OCI-LY3 (cell line): ENCODE results near the gene LAMA3.

Experiments used
- H2AFZ ChIP-seq: fragments of 200-600, 300-600 bp; shearing (Covaris generic); 2 replicates; pipeline ENCODE4 v1.6.0; 2014; ENCODE audit warnings: antibody characterized with exemption, low read depth, low read length
- H3K27ac ChIP-seq: fragments of 200-600, 300-600 bp; sonication (generic); 2 replicates; pipeline ENCODE4 v1.5.1; 2014; ENCODE audit warnings: mild to moderate bottlenecking, low read length, moderate library complexity, mixed read lengths
- H3K27me3 ChIP-seq: fragments of 200-600, 300-600 bp; sonication (generic); 2 replicates; pipeline ENCODE4 v1.6.1; 2014; ENCODE audit warnings: low read depth, low read length, mixed read lengths
- H3K36me3 ChIP-seq: fragments of 200-600, 300-600 bp; sonication (generic); replicated peaks from 2 replicates; pipeline ENCODE3; 2014; ENCODE audit warnings: low read depth, low read length, mixed read lengths
- H3K4me1 ChIP-seq: fragments of 300-600, 200-600 bp; sonication (generic); 2 replicates; pipeline ENCODE4 v1.6.1; 2014; ENCODE audit warnings: low read length, mixed read lengths
- H3K4me2 ChIP-seq: fragments of 200-600, 300-600 bp; sonication (generic); 2 replicates; pipeline ENCODE4 v1.6.1; 2014; ENCODE audit warnings: low read length, mixed read lengths
- H3K4me3 ChIP-seq: fragments of 300-600, 200-600 bp; sonication (generic); 2 replicates; pipeline ENCODE4 v1.5.1; 2014; ENCODE audit warnings: antibody characterized with exemption, mild to moderate bottlenecking, low read length, moderate library complexity
- H3K79me2 ChIP-seq: fragments of 300-600, 200-600 bp; shearing (Covaris generic); 2 replicates; pipeline ENCODE4 v1.6.1; 2014; ENCODE audit warnings: mild to moderate bottlenecking, low read length, mixed read lengths
- H3K9ac ChIP-seq: fragments of 300-600, 200-600 bp; shearing (Covaris generic); 2 replicates; pipeline ENCODE4 v1.6.0; 2014; ENCODE audit warnings: mild to moderate bottlenecking, low read length, moderate library complexity
- H3K9me3 ChIP-seq: fragments of 200-600, 300-600 bp; shearing (Covaris generic); 2 replicates; pipeline ENCODE4 v1.6.1; 2014; ENCODE audit warnings: low read length, mixed read lengths; ENCODE audit not compliant: insufficient read depth
- H4K20me1 ChIP-seq: fragments of 200-600, 300-600 bp; sonication (generic); 2 replicates; pipeline ENCODE4 v1.6.1; 2016; ENCODE audit warnings: low read length, mixed read lengths; ENCODE audit not compliant: insufficient read depth
- CTCF ChIP-seq: fragments of 200-600, 300-600 bp; sonication (generic); IDR thresholded peaks from 2 replicates; pipeline ENCODE4 v1.5.1; 2014; ENCODE audit warnings: antibody characterized with exemption, low read length, low read depth
- EZH2phosphoT487 ChIP-seq: fragments of 200-600 bp; shearing (Covaris generic); IDR thresholded peaks from 2 replicates; pipeline ENCODE4 v1.6.1; 2018; ENCODE audit warnings: antibody characterized with exemption, mixed run types, low read depth

LAMA3 gene

GRCh38 chr18:23857164-23857552 lies 167.9 kb downstream of the LAMA3 start:
- Histone ChIP-seq H3K9me3 (no peaks in the 10 kb centered on the region), H3K9ac (no peak overlapping the region), H3K27me3 (peaks cover 4% of the 10 kb centered on the region; the same call in 1 of the 2 replicates), H3K27ac (no peak overlapping the region), H4K20me1 (no peaks in the 10 kb centered on the region), H3K79me2 (no peaks in the 10 kb centered on the region), H3K36me3 (no peaks in the 10 kb centered on the region), H3K4me1 (peaks cover 16% of the 10 kb centered on the region), H3K4me3 (no peak overlapping the region), H3K4me2 (no peak overlapping the region), H2AFZ (no peak overlapping the region)
- TF ChIP-seq CTCF (no peak), EZH2phosphoT487 (no peak)

DNA sequence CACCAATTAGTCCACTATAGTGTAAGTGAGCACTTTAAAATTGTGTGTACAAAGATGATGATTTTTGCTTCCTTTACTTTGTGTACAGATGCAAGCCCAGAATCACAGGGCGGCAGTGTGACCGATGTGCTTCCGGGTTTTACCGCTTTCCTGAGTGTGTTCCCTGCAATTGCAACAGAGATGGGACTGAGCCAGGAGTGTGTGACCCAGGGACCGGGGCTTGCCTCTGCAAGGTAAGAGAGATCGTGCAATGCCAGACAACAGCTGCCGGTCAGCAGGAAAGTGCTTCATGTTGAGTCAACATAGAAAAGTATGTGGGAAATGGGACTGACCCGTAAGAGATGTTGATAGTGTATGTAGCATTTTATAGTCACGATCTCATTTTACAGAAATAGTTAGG lies 168.5 kb downstream of the LAMA3 start:
- Histone ChIP-seq H3K79me2 (no peaks in the 10 kb centered on the region), H4K20me1 (no peaks in the 10 kb centered on the region), H3K9ac (no peak overlapping the region), H3K4me1 (peaks cover 12% of the 10 kb centered on the region), H3K36me3 (no peaks in the 10 kb centered on the region), H3K27me3 (peaks cover 4% of the 10 kb centered on the region; the same call in 1 of the 2 replicates), H3K27ac (no peak overlapping the region), H3K9me3 (no peaks in the 10 kb centered on the region), H3K4me3 (no peak overlapping the region), H2AFZ (no peak overlapping the region), H3K4me2 (no peak overlapping the region)
- TF ChIP-seq CTCF (no peak), EZH2phosphoT487 (no peak)

- peaks cover 13% of the 10 kb centered on the region; the same call in 1 of the 2 replicates for H3K4me1 ChIP-seq
- H3K4me2 ChIP-seq = no peak overlapping the region
- no peaks in the 10 kb centered on the region for H4K20me1 ChIP-seq
- no peaks in the 10 kb centered on the region for H3K9me3 ChIP-seq
- H3K27ac ChIP-seq = no peak overlapping the region
- H3K9ac ChIP-seq = no peak overlapping the region
- peaks cover 4% of the 10 kb centered on the region; the same call in 1 of the 2 replicates for H3K27me3 ChIP-seq
- H3K36me3 ChIP-seq = no peaks in the 10 kb centered on the region
- no peak overlapping the region for H3K4me3 ChIP-seq
- no peak overlapping the region for H2AFZ ChIP-seq
- H3K79me2 ChIP-seq = no peaks in the 10 kb centered on the region
- TF ChIP-seq CTCF = no peak
- no peak for TF ChIP-seq EZH2phosphoT487
Observed at GRCh38 chr18:23859466-23860336, 170.4 kb downstream of the LAMA3 start.

DNA sequence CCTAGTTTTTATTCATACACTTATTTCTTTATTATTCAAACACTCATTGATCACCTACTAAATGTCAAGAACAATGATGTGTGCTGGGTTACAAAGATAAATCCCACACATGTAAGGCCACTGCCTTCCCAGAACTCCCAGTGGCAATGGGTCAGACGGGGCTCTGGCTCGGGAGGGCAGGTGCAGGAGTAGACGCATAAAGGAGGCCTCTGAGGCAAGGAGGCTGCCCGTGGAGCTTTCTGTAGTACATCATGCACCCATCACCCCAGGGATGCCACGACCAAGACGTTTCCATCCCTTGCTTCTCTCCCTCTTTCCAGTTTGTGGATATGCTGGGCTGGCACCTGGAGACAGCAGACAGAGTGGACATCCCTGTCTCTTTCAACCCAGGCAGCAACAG lies 172.1 kb downstream of the LAMA3 start:
- Histone ChIP-seq H3K9ac (no peak overlapping the region), H3K9me3 (no peaks in the 10 kb centered on the region), H4K20me1 (no peaks in the 10 kb centered on the region), H2AFZ (no peak overlapping the region), H3K79me2 (no peaks in the 10 kb centered on the region), H3K4me1 (peaks cover 13% of the 10 kb centered on the region; the same call in 1 of the 2 replicates), H3K4me2 (no peak overlapping the region), H3K36me3 (no peaks in the 10 kb centered on the region), H3K27me3 (peaks cover 4% of the 10 kb centered on the region; the same call in 1 of the 2 replicates), H3K4me3 (no peak overlapping the region), H3K27ac (no peak overlapping the region)
- TF ChIP-seq CTCF = no peak
- TF ChIP-seq EZH2phosphoT487 = no peak
